GM19467 (cell line): ENCODE measurements around the gene NRBP1.

Source experiments
- ATAC-seq: cut with Tn5 transposase; IDR thresholded peaks from one replicate; pipeline ENCODE4 v1.9.1; 2021; ENCODE audit warnings: mild to moderate bottlenecking, moderate library complexity; ENCODE audit not compliant: unreplicated experiment

The NRBP1 gene

GRCh38 chr2:27489498-27490397 is 61.3 kb downstream of the NRBP1 start, which contains the start of gene IFT172:
Gene IFT172 (minus strand): TSS chr2:27489743. CDS start chr2:27489653, 90 bp downstream.
- peak; percentile 93 for ATAC-seq
